ENCODE data around the gene GSTT4. TPM values are rescaled to one million over a fixed set of nuclear protein-coding genes. Genes with fewer than 3 reads are reported as not detected.

The GSTT4 gene
- total and polyA plus RNA-seq, 9 of the 15 experiments (the other 6 are each of a cell fraction or from before 2014, with no cell fraction given), result not detected

DNA sequence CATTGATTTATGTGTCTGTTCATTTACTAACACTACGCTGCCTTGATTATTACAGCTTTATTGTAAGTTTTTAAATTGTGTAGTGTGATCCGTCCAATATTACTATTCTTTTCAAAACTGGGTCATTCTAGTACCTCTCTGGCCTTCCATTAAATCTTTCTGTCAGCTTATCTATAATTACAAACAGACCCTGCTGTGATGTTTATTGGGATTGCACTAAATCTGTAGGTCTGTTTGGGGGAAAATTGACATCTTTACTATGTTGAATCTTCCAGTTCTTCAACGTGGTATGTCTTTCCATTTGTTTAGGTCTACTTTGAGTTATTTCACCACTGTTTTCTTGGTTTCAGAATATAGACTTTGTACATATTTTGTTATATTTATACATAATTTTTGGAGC is 21.5 kb upstream of the GSTT4 start:
- intact Hi-C loops (cut with micrococcal nuclease) (no loop called here), in situ Hi-C loops (cut with MboI) (no loop called here)
- peaks cover 10% of the 10 kb centered on the region for H4K20me1 ChIP-seq (replicated peaks; ENCODE audit: control insufficient read depth, insufficient read depth, low read length)
- POLR2A ChIA-PET, result no interaction called here
- DNase-seq (ENCODE audit: extremely low read depth in 1 of 4, low spot score in 3 of 4) (no peak), ATAC-seq (no peak), FAIRE-seq (no peak)
- H3K27ac ChIP-seq (ENCODE audit: extremely low read depth, low read depth, low read length), result no peak overlapping the region
- no peaks in the 10 kb centered on the region; a peak in 3 of 5 replicates for H3K4me1 ChIP-seq (replicated peaks in 1 of 2; ENCODE audit: control insufficient read depth in 2 of 2, insufficient read depth in 2 of 2, low read length in 2 of 2)
- H3K27me3 ChIP-seq (ENCODE audit: control insufficient read depth in 2 of 2, insufficient read depth in 2 of 2, low read length in 2 of 2), result no peaks in the 10 kb centered on the region
- no peaks in the 10 kb centered on the region for H3K9me1 ChIP-seq (ENCODE audit: control insufficient read depth, insufficient read depth, low read length)
- H3K4me3 ChIP-seq, result no peak overlapping the region
- TF ChIP-seq, protein P1, sequence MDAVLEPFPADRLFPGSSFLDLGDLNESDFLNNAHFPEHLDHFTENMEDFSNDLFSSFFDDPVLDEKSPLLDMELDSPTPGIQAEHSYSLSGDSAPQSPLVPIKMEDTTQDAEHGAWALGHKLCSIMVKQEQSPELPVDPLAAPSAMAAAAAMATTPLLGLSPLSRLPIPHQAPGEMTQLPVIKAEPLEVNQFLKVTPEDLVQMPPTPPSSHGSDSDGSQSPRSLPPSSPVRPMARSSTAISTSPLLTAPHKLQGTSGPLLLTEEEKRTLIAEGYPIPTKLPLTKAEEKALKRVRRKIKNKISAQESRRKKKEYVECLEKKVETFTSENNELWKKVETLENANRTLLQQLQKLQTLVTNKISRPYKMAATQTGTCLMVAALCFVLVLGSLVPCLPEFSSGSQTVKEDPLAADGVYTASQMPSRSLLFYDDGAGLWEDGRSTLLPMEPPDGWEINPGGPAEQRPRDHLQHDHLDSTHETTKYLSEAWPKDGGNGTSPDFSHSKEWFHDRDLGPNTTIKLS (IDR thresholded peaks at IDR 0.05; ENCODE audit: borderline replicate concordance, low read depth), result no peak
- TF ChIP-seq ZNF444 (CRISPR knock-in tag; IDR thresholded peaks at IDR 0.05) (no peak), ZNF263 (CRISPR knock-in tag; IDR thresholded peaks at IDR 0.05; ENCODE audit: borderline replicate concordance) (no peak), CHD4 (IDR thresholded peaks at IDR 0.05; ENCODE audit: insufficient read depth, insufficient replicate concordance, low read depth, low read length, poor library complexity, severe bottlenecking) (no peak), ZNF408 (CRISPR knock-in tag; IDR thresholded peaks at IDR 0.05; ENCODE audit: low read depth) (no peak), RBM34 (IDR thresholded peaks at IDR 0.05; ENCODE audit: borderline replicate concordance, insufficient read depth, low read length) (no peak), NR4A1 (CRISPR knock-in tag; IDR thresholded peaks at IDR 0.05) (no peak), NR4A1 (tag; IDR thresholded peaks at IDR 0.05) (no peak), CBFA2T2 (conservative IDR thresholded peaks at IDR 0.05) (no peak)
- 74% methylated on average over 3 of the region's 3 CpGs for WGBS (ENCODE audit: insufficient coverage, low coverage, missing lambda C conversion rate)
- H3K36me3 ChIP-seq (ENCODE audit: control insufficient read depth, insufficient read depth, low read length), result peaks cover 8% of the 10 kb centered on the region; the same call in 1 of the 3 replicates
- H3K4me2 ChIP-seq (ENCODE audit: insufficient read depth, low read length), result no peak overlapping the region
- H3K9me3 ChIP-seq (replicated peaks; ENCODE audit: control insufficient read depth, insufficient read depth, low read depth, low read length), result no peaks in the 10 kb centered on the region
- H3K9ac ChIP-seq (ENCODE audit: insufficient read depth in 1 of 2, low read depth in 2 of 2, low read length in 2 of 2), result no peak overlapping the region
- peaks cover 91% of the 10 kb centered on the region for H3K79me2 ChIP-seq (ENCODE audit: control insufficient read depth, insufficient read depth, low read length)
- H2AFZ ChIP-seq (ENCODE audit: low read depth, low read length), result no peak overlapping the region
- BruUV-seq (replicated peaks), result no TSS peak
- CTCF ChIA-PET (ENCODE audit: low intra/inter-chr PET ratio), result no interaction called here

All from K562 (cell line).